Measurements from ENCODE around the gene XPR1. TPM values are rescaled to one million over a fixed set of nuclear protein-coding genes. Genes with fewer than 3 reads are reported as not detected.

XPR1 gene
- total and polyA plus RNA-seq, 2 of the 8 experiments (the other 6 are each of a cell fraction or from before 2014, with no cell fraction given) = 28.6 to 43.9 TPM

DNA sequence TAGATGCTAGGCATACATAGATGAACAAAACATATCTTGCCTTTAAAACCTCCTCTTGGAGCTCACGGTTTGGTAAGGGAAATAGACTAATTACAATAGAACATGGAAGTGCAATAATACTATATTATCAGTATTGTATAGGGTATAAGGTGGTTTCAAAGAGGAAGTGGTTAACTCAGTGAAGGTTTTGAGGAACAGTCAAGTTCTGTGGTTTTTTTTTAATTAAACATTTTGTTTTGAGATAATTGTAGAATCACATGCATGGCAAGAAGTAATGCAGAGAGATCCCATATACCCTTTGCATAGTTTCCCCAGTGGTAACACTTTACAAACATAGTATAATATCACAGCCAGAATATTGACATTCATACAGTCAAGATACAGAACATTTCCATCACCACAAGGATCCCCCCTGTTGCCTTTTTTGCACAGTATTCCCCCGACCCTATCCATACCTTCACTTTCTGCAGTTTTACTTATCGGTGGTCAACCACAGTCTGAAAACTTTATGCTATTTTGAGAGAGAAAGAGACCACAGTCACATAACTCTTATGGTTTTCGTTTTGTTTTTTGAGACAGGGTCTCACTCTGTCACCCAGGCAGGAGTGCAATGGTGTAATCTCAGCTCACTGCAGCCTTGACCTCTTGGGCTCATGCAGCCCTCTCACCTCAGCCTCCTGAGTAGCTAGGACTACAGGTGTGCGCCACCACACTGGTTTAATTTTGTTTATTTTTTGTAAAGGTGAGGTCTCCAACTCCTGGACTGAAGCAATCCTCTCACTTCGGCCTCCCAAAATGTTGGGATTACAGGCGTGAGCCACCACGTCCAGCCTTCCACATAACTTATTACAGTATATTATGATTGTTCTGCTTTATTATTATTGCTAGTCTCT lies 220.4 kb downstream of the XPR1 start (continued):
- TF ChIP-seq SP4 (IDR thresholded peaks at IDR 0.05; ENCODE audit: low read length) = no peak

Data from H1 (cell line).